Neural crest cell (in vitro differentiated cells): ENCODE measurements around the gene OR2T27. TPM values are rescaled to one million over a fixed set of nuclear protein-coding genes. Genes with fewer than 3 reads are reported as not detected.
"Not testable (repeated sequence)": the region's sequence is repeated elsewhere in the genome, so short reads cannot be mapped to it uniquely, and the experiment has no call there.

Source experiments
- DNase-seq: peaks from one replicate; pipeline ENCODE4 v3.0.0; 2021; ENCODE audit warnings: low read depth, mixed read lengths, low spot score
- H3K27ac Mint-ChIP-seq: one replicate; pipeline ENCODE4 v1.8.0; 2021; ENCODE audit warnings: mild to moderate bottlenecking, mixed read lengths; ENCODE audit not compliant: unreplicated experiment
- H3K27me3 Mint-ChIP-seq: 2 replicates; pipeline ENCODE4 v1.8.0; 2021; ENCODE audit warnings: low read depth, mild to moderate bottlenecking, mixed read lengths
- H3K36me3 Mint-ChIP-seq: 2 replicates; pipeline ENCODE4 v1.8.0; 2021; ENCODE audit warnings: low read depth, mild to moderate bottlenecking, mixed read lengths
- H3K4me1 Mint-ChIP-seq: 2 replicates; pipeline ENCODE4 v1.8.0; 2021; ENCODE audit warnings: mixed read lengths
- H3K4me3 Mint-ChIP-seq: one replicate; pipeline ENCODE4 v1.8.0; 2021; ENCODE audit warnings: mild to moderate bottlenecking, mixed read lengths
- H3K9me3 Mint-ChIP-seq: 2 replicates; pipeline ENCODE4 v1.8.0; 2021; ENCODE audit warnings: mixed read lengths
- CTCF ChIP-seq: fragments of 200-600 bp; sonication (generic); conservative IDR thresholded peaks from 2 replicates; pipeline ENCODE4 v1.5.0; 2021; ENCODE audit warnings: antibody characterized with exemption, mild to moderate bottlenecking
- total RNA-seq: library from RNA; stranded (reverse); gene quantifications from 2 replicates; pipeline ENCODE4 v1.2.1, GENCODE V29; 2021

Gene OR2T27
- total RNA-seq, 1 donor from 2014 or later = not detected

GRCh38 chr1:248686815-248687214 is 31.5 kb upstream of the OR2T27 start:
- no peaks in the 10 kb centered on the region for H3K4me1 Mint-ChIP-seq

GRCh38 chr1:248681651-248682050 is 26.3 kb upstream of the OR2T27 start:
- Mint-ChIP-seq H3K27ac (no peak overlapping the region), H3K27me3 (no peaks in the 10 kb centered on the region), H3K36me3 (peaks cover 11% of the 10 kb centered on the region), H3K4me3 (no peak overlapping the region), H3K4me1 (no peaks in the 10 kb centered on the region), H3K9me3 (peaks cover 19% of the 10 kb centered on the region)
- DNase-seq = no peak
- no peak for TF ChIP-seq CTCF

More at GRCh38 chr1:248686815-248687214, 31.5 kb upstream of the OR2T27 start:
- H3K27ac Mint-ChIP-seq = no peak overlapping the region
- H3K4me3 Mint-ChIP-seq = no peak overlapping the region
- H3K36me3 Mint-ChIP-seq = peaks cover 5% of the 10 kb centered on the region
- no peaks in the 10 kb centered on the region for H3K27me3 Mint-ChIP-seq
- no peak for DNase-seq
- peaks cover 15% of the 10 kb centered on the region for H3K9me3 Mint-ChIP-seq
- no peak for TF ChIP-seq CTCF

GRCh38 chr1:248670003-248670402 is 14.7 kb upstream of the OR2T27 start:
- H3K4me1 Mint-ChIP-seq = no peaks in the 10 kb centered on the region
- peaks cover 10% of the 10 kb centered on the region for H3K9me3 Mint-ChIP-seq
- no peaks in the 10 kb centered on the region for H3K27me3 Mint-ChIP-seq
- no peak overlapping the region for H3K27ac Mint-ChIP-seq
- no peak overlapping the region for H3K4me3 Mint-ChIP-seq
- no peak for DNase-seq
- TF ChIP-seq CTCF = no peak
- no peaks in the 10 kb centered on the region for H3K36me3 Mint-ChIP-seq

GRCh38 chr1:248663453-248664328 is 8.4 kb upstream of the OR2T27 start:
- DNase-seq, H3K36me3 Mint-ChIP-seq: not testable (repeated sequence)
- H3K9me3 Mint-ChIP-seq = peaks cover 20% of the 10 kb centered on the region

GRCh38 chr1:248656797-248657196 is 1.5 kb upstream of the OR2T27 start:
- H3K27me3 Mint-ChIP-seq, H3K36me3 Mint-ChIP-seq, H3K4me3 Mint-ChIP-seq, H3K27ac Mint-ChIP-seq, H3K4me1 Mint-ChIP-seq, DNase-seq: not testable (repeated sequence)
- H3K9me3 Mint-ChIP-seq = peaks cover 14% of the 10 kb centered on the region

More at GRCh38 chr1:248663453-248664328, 8.4 kb upstream of the OR2T27 start:
- not testable (repeated sequence) for H3K4me1 Mint-ChIP-seq, H3K27ac Mint-ChIP-seq, H3K4me3 Mint-ChIP-seq, H3K27me3 Mint-ChIP-seq

GRCh38 chr1:248648770-248649536 is 6.4 kb downstream of the OR2T27 start:
- H3K27me3 Mint-ChIP-seq, H3K27ac Mint-ChIP-seq, H3K4me3 Mint-ChIP-seq, DNase-seq, H3K36me3 Mint-ChIP-seq, H3K9me3 Mint-ChIP-seq, H3K4me1 Mint-ChIP-seq: not testable (repeated sequence)

GRCh38 chr1:248645178-248645577 is 10.2 kb downstream of the OR2T27 start, which contains the start of gene OR2T35:
Gene OR2T35 (minus strand): TSS chr1:248645278. CDS start chr1:248639258, 6,020 bp downstream.
- not testable (repeated sequence) for H3K36me3 Mint-ChIP-seq, DNase-seq, H3K4me1 Mint-ChIP-seq, H3K4me3 Mint-ChIP-seq, H3K27me3 Mint-ChIP-seq, H3K9me3 Mint-ChIP-seq, H3K27ac Mint-ChIP-seq

- not testable (repeated sequence) for H3K4me3 Mint-ChIP-seq, DNase-seq, H3K9me3 Mint-ChIP-seq, H3K27ac Mint-ChIP-seq, H3K27me3 Mint-ChIP-seq, H3K4me1 Mint-ChIP-seq, H3K36me3 Mint-ChIP-seq
These were observed 12.2 kb downstream of the OR2T27 start for GRCh38 chr1:248642971-248643651.

- DNase-seq, H3K27me3 Mint-ChIP-seq, H3K27ac Mint-ChIP-seq, H3K4me3 Mint-ChIP-seq, H3K9me3 Mint-ChIP-seq, H3K36me3 Mint-ChIP-seq, H3K4me1 Mint-ChIP-seq: not testable (repeated sequence)
These were observed 13.7 kb downstream of the OR2T27 start for GRCh38 chr1:248641583-248641982.

GRCh38 chr1:248640906-248641305 is 14.4 kb downstream of the OR2T27 start:
- not testable (repeated sequence) for H3K4me3 Mint-ChIP-seq, H3K36me3 Mint-ChIP-seq, H3K27ac Mint-ChIP-seq, DNase-seq, H3K27me3 Mint-ChIP-seq, H3K4me1 Mint-ChIP-seq, H3K9me3 Mint-ChIP-seq
